HepG2 (cell line): Measurements from ENCODE around the gene HEXIM1. TPM values are rescaled to one million over a fixed set of nuclear protein-coding genes. Genes with fewer than 3 reads are reported as not detected.

Experiments
- ATRX ChIP-seq: sonication (generic); formaldehyde crosslinking; IDR thresholded peaks from 2 replicates; pipeline ENCODE4 v1.4.0; 2020; ENCODE audit warnings: missing genetic modification reagents, borderline replicate concordance
- GMEB2 ChIP-seq: IDR thresholded peaks from 2 replicates; pipeline ENCODE4 v1.6.1; 2016; ENCODE audit warnings: missing biosample characterization, missing genetic modification reagents, low read depth
- MNT ChIP-seq: fragments of 450-650 bp; IDR thresholded peaks from 2 replicates; pipeline ENCODE4 v1.6.1; 2016
- MXD1 ChIP-seq: sonication (generic); formaldehyde crosslinking; IDR thresholded peaks from 2 replicates; pipeline ENCODE4 v1.4.0; 2020; ENCODE audit warnings: mild to moderate bottlenecking, missing genetic modification reagents
- NFE2L2 ChIP-seq: fragments of 150-350 bp; IDR thresholded peaks from 2 replicates; pipeline ENCODE4 v1.6.1; 2014; ENCODE audit warnings: low read length
- SKIL ChIP-seq: sonication (generic); formaldehyde crosslinking; IDR thresholded peaks from 2 replicates; pipeline ENCODE4 v1.8.0; 2022; ENCODE audit warnings: missing genetic modification reagents, mild to moderate bottlenecking, moderate library complexity, borderline replicate concordance
- SMAD9 ChIP-seq: sonication (generic); formaldehyde crosslinking; IDR thresholded peaks from 2 replicates; pipeline ENCODE4 v1.5.1; 2020; ENCODE audit warnings: mild to moderate bottlenecking, missing genetic modification reagents
- SOX5 ChIP-seq: IDR thresholded peaks from 2 replicates; pipeline ENCODE4 v1.6.1; 2016; ENCODE audit warnings: borderline replicate concordance
- STAT6 ChIP-seq: sonication (generic); formaldehyde crosslinking; IDR thresholded peaks from 2 replicates; pipeline ENCODE4 v1.4.0; 2020; ENCODE audit warnings: missing genetic modification reagents, mild to moderate bottlenecking, borderline replicate concordance
- UBTF ChIP-seq: sonication (generic); formaldehyde crosslinking; IDR thresholded peaks from 2 replicates; pipeline ENCODE4 v1.4.0; 2020; ENCODE audit warnings: mild to moderate bottlenecking, missing genetic modification reagents
- ZBTB34 ChIP-seq: sonication (generic); formaldehyde crosslinking; IDR thresholded peaks from 2 replicates; pipeline ENCODE4 v1.8.0; 2022; ENCODE audit warnings: mild to moderate bottlenecking, missing genetic modification reagents
- ZBTB7A ChIP-seq: sonication (generic); formaldehyde crosslinking; IDR thresholded peaks from 2 replicates; pipeline ENCODE4 v1.8.0; 2022; ENCODE audit warnings: mild to moderate bottlenecking, missing genetic modification reagents
- ZNF597 ChIP-seq: sonication (generic); formaldehyde crosslinking; IDR thresholded peaks from 2 replicates; pipeline ENCODE4 v1.5.0; 2020; ENCODE audit warnings: missing genetic modification reagents
- polyA plus RNA-seq, 8 experiments: library from polyadenylated mRNA; depleted of rRNA in 3 of 8; stranded (reverse) in 7 of 8; unstranded in 1 of 8; fragments of >200 nt; fragmentation: Illumina TruSeq in 4 of 8; extraction: Trizol in 4 of 8; gene quantifications; 2 replicates each; pipeline versions ENCODE4 v1.2.1 to v1.2.3, GENCODE V29; 2011 to 2016; ENCODE audit warnings: low read depth in 4 of 8, missing spikeins in 1 of 8, mixed read lengths in 1 of 8; ENCODE audit not compliant: insufficient read depth in 1 of 8
- total RNA-seq, 5 experiments: library from RNA; depleted of rRNA; stranded (reverse); fragments of >200 nt; fragmentation: Illumina TruSeq; extraction: Trizol; gene quantifications; 2 replicates each; pipeline ENCODE4 v1.2.3, GENCODE V29; 2016; ENCODE audit warnings: low read depth in 1 of 5

The HEXIM1 gene
- total and polyA plus RNA-seq, 2 of the 13 experiments (the other 11 are each of a cell fraction or from before 2014, with no cell fraction given): 10.5 to 16.6 TPM

- TF ChIP-seq UBTF (peak; percentile 92), SOX5 (CRISPR knock-in tag) (no peak), ZBTB7A (CRISPR knock-in tag) (peak; percentile 90), MNT (no peak), SMAD9 (CRISPR knock-in tag) (peak; percentile 48; the same call in 1 of the 2 replicates), MXD1 (peak; percentile 61; the same call in 1 of the 2 replicates), NFE2L2 (no peak), ZNF597 (CRISPR knock-in tag) (peak; percentile 62; the same call in 1 of the 2 replicates), SKIL (CRISPR knock-in tag) (peak; percentile 65; the same call in 1 of the 2 replicates), ZBTB34 (CRISPR knock-in tag) (no peak), STAT6 (CRISPR knock-in tag) (no peak), GMEB2 (no peak), ATRX (CRISPR knock-in tag) (no peak)
These were observed 12.4 kb downstream of the HEXIM1 start (continued) for GRCh38 chr17:45160447-45161287.
